Measurements from ENCODE around the gene BDKRB2. TPM values are rescaled to one million over a fixed set of nuclear protein-coding genes. Genes with fewer than 3 reads are reported as not detected.

BDKRB2 gene
- total RNA-seq, 2 donors from 2014 or later: 11.3 to 23.3 TPM

GRCh38 chr14:96182546-96182945 lies 22.1 kb upstream of the BDKRB2 start:
- Histone ChIP-seq H3K4me1 (no peaks in the 10 kb centered on the region), H3K4me3 (no peak overlapping the region), H3K27ac (no peak overlapping the region), H3K27me3 (no peaks in the 10 kb centered on the region), H3K9me3 (no peaks in the 10 kb centered on the region), H3K36me3 (no peaks in the 10 kb centered on the region), H3K9ac (ENCODE audit: low read depth in 2 of 2, low read length in 2 of 2) (no peak overlapping the region)
- intact Hi-C loops (cut with DNase I): no loop called here
- TF ChIP-seq CTCF (IDR thresholded peaks at IDR 0.05): no peak
- no peak for DNase-seq

GRCh38 chr14:96184737-96185136 lies 19.9 kb upstream of the BDKRB2 start:
- DNase-seq: no peak
- H3K27ac ChIP-seq: no peak overlapping the region
- intact Hi-C loops (cut with DNase I): no loop called here
- H3K4me1 ChIP-seq: no peaks in the 10 kb centered on the region
- H3K36me3 ChIP-seq: no peaks in the 10 kb centered on the region
- H3K4me3 ChIP-seq: no peak overlapping the region
- H3K27me3 ChIP-seq: no peaks in the 10 kb centered on the region
- H3K9ac ChIP-seq (ENCODE audit: low read depth in 2 of 2, low read length in 2 of 2): no peak overlapping the region
- no peak for TF ChIP-seq CTCF (IDR thresholded peaks at IDR 0.05)
- no peaks in the 10 kb centered on the region for H3K9me3 ChIP-seq

- no peak for DNase-seq
- intact Hi-C loops (cut with DNase I): no loop called here
- Histone ChIP-seq H3K9me3 (no peaks in the 10 kb centered on the region), H3K36me3 (no peaks in the 10 kb centered on the region), H3K4me1 (no peaks in the 10 kb centered on the region), H3K9ac (ENCODE audit: low read depth in 2 of 2, low read length in 2 of 2) (no peak overlapping the region), H3K4me3 (no peak overlapping the region), H3K27me3 (no peaks in the 10 kb centered on the region), H3K27ac (no peak overlapping the region)
- TF ChIP-seq CTCF (IDR thresholded peaks at IDR 0.05): no peak
Measured at GRCh38 chr14:96187216-96188031, 17.2 kb upstream of the BDKRB2 start.

- Histone ChIP-seq H3K27ac (no peak overlapping the region), H3K9me3 (no peaks in the 10 kb centered on the region), H3K36me3 (no peaks in the 10 kb centered on the region), H3K9ac (ENCODE audit: low read depth in 2 of 2, low read length in 2 of 2) (no peak overlapping the region), H3K27me3 (no peaks in the 10 kb centered on the region), H3K4me3 (no peak overlapping the region), H3K4me1 (no peaks in the 10 kb centered on the region)
- TF ChIP-seq CTCF (IDR thresholded peaks at IDR 0.05): no peak
- intact Hi-C loops (cut with DNase I): no loop called here
- no peak for DNase-seq
Measured at GRCh38 chr14:96189281-96189711, 15.3 kb upstream of the BDKRB2 start.

GRCh38 chr14:96191353-96191752 lies 13.3 kb upstream of the BDKRB2 start:
- Histone ChIP-seq H3K27ac (no peak overlapping the region), H3K4me1 (peaks cover 6% of the 10 kb centered on the region), H3K9ac (ENCODE audit: low read depth in 2 of 2, low read length in 2 of 2) (no peak overlapping the region), H3K36me3 (no peaks in the 10 kb centered on the region), H3K4me3 (no peak overlapping the region), H3K9me3 (no peaks in the 10 kb centered on the region), H3K27me3 (no peaks in the 10 kb centered on the region)
- intact Hi-C loops (cut with DNase I): no loop called here
- TF ChIP-seq CTCF (IDR thresholded peaks at IDR 0.05): no peak
- no peak for DNase-seq
